Gastrocnemius medialis (tissue), 4 donors: Measurements from ENCODE around the gene HP. TPM values are rescaled to one million over a fixed set of nuclear protein-coding genes. Genes with fewer than 3 reads are reported as not detected.

ENCODE experiments used
- ATAC-seq, 2 donors: fragments of 150-250 bp; one replicate each; pipeline ENCODE4 v1.9.1; 2016
- DNase-seq, 2 donors: peaks; one replicate each; pipeline ENCODE4 v3.0.0-alpha.2; 2019
- H3K27ac ChIP-seq, 4 donors: fragments of 200-600 bp; sonication (generic); 1 replicate in 1 of 4; 2 replicates in 3 of 4; pipeline ENCODE4 v1.5.1; 2016 to 2018; ENCODE audit warnings: mild to moderate bottlenecking in 2 of 4, moderate library complexity in 1 of 4
- H3K27me3 ChIP-seq, 3 donors: fragments of 200-600 bp; sonication (generic) in 2 of 3; 1 replicate in 1 of 3; 2 replicates in 2 of 3; pipeline versions ENCODE4 v1.5.1 to v1.6.0; 2016 to 2019; ENCODE audit warnings: mild to moderate bottlenecking in 1 of 3, moderate library complexity in 1 of 3
- H3K36me3 ChIP-seq, 2 donors: fragments of 200-600 bp; sonication (generic) in 1 of 2; one replicate each; pipeline ENCODE4 v1.5.1; 2017 to 2018
- H3K4me1 ChIP-seq, 2 donors: fragments of 200-600 bp; sonication (generic) in 1 of 2; one replicate each; pipeline ENCODE4 v1.5.1; 2016 to 2017; ENCODE audit warnings: mild to moderate bottlenecking in 2 of 2
- H3K4me3 ChIP-seq, 4 donors: fragments of 200-600 bp; sonication (generic) in 3 of 4; 1 replicate in 1 of 4; 2 replicates in 3 of 4; pipeline ENCODE4 v1.5.1; 2016 to 2019; ENCODE audit warnings: mild to moderate bottlenecking in 2 of 4
- H3K9me3 ChIP-seq, 3 donors: fragments of 200-600 bp; sonication (generic) in 2 of 3; 1 replicate in 1 of 3; 2 replicates in 2 of 3; pipeline ENCODE4 v1.5.1; 2016 to 2019
- POLR2A ChIP-seq, 2 donors: fragments of 450-650 bp; IDR thresholded peaks; one replicate each; pipeline ENCODE4 v1.6.1; 2017; ENCODE audit warnings: antibody characterized with exemption in 2 of 2, mild to moderate bottlenecking in 2 of 2, moderate library complexity in 2 of 2
- in situ Hi-C, 4 donors: fragments of 200-750 bp; cut with MboI; loops; one replicate each; pipeline versions ENCODE4 v1.15.0 to v1.8.0; 2017; ENCODE audit warnings: low sequenced_read_pairs in 4 of 4
- intact Hi-C: fragments of 100-400 bp; cut with DNase I; formaldehyde crosslinking; loops from one replicate; pipeline ENCODE4 v1.15.1; 2023; ENCODE audit warnings: low total_unique reads
- total RNA-seq, 4 donors: library from RNA; depleted of rRNA; stranded (reverse); fragments of >200 nt; gene quantifications; one replicate each; pipeline versions ENCODE4 v1.1.0 to v1.2.3, GENCODE V29; 2016
- TF ChIP-seq, protein P1 (sequence below), 5 experiments: fragments of 450-650 bp in 3 of 5; fragments of 200-600 bp in 2 of 5; sonication (generic) in 2 of 5; IDR thresholded peaks in 4 of 5; conservative IDR thresholded peaks in 1 of 5; 1 replicate in 4 of 5; 2 replicates in 1 of 5; pipeline ENCODE4 v1.5.1; 2016 to 2019; ENCODE audit warnings: antibody characterized with exemption in 5 of 5, mild to moderate bottlenecking in 3 of 5, moderate library complexity in 3 of 5

The HP gene
- total RNA-seq, 4 donors from 2014 or later: 1.5 to 206 (median 63.7) TPM; not detected in 1

DNA sequence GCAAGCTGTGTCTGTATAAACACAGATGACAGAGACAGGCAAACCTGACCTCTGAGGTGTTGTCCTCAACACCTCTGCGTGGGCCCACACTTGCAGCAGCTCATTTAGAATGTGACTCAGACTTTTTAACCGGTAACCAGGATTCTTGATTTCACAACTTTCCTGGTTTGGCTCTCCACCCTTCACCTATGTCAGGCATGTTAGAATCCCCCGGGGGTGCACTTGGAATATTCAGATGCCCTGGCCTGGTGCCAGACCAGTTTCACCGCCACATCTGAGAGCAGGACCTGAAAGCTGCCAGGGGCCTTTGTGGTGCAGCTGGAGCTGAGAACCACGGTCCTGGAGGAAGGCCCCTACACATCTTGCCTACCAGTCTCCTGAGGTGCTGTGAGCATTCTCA is 40.9 kb upstream of the HP start:
- H3K27ac ChIP-seq: peak overlapping the region; percentile 39 to 73 (median 68)
- H3K4me3 ChIP-seq: no peak overlapping the region
- H3K27me3 ChIP-seq: no peaks in the 10 kb centered on the region
- DNase-seq (peak in 1 of 2 donors; percentile 66), ATAC-seq (peak; percentile 14 to 61)
- H3K9me3 ChIP-seq: no peaks in the 10 kb centered on the region
- in situ Hi-C loops: loop anchor here in 3 of 4 donors (10.0 kb wide), 1 partner anchor 81 kb away; the partner anchor contains the start of genes DHX38 (in 3 of the 3) and TXNL4B (in 3 of the 3)
- TF ChIP-seq POLR2A (IDR thresholded peaks at IDR 0.05): no peak
- TF ChIP-seq, protein P1, sequence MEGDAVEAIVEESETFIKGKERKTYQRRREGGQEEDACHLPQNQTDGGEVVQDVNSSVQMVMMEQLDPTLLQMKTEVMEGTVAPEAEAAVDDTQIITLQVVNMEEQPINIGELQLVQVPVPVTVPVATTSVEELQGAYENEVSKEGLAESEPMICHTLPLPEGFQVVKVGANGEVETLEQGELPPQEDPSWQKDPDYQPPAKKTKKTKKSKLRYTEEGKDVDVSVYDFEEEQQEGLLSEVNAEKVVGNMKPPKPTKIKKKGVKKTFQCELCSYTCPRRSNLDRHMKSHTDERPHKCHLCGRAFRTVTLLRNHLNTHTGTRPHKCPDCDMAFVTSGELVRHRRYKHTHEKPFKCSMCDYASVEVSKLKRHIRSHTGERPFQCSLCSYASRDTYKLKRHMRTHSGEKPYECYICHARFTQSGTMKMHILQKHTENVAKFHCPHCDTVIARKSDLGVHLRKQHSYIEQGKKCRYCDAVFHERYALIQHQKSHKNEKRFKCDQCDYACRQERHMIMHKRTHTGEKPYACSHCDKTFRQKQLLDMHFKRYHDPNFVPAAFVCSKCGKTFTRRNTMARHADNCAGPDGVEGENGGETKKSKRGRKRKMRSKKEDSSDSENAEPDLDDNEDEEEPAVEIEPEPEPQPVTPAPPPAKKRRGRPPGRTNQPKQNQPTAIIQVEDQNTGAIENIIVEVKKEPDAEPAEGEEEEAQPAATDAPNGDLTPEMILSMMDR (IDR thresholded peaks at IDR 0.05 in 4 of 5, conservative IDR thresholded peaks at IDR 0.05 in 1 of 5): no peak
- H3K4me1 ChIP-seq: peaks cover 22 to 23% of the 10 kb centered on the region in 2 donors
- intact Hi-C loops: no loop called here
- H3K36me3 ChIP-seq: peaks cover 0 to 6% of the 10 kb centered on the region in 2 donors

DNA sequence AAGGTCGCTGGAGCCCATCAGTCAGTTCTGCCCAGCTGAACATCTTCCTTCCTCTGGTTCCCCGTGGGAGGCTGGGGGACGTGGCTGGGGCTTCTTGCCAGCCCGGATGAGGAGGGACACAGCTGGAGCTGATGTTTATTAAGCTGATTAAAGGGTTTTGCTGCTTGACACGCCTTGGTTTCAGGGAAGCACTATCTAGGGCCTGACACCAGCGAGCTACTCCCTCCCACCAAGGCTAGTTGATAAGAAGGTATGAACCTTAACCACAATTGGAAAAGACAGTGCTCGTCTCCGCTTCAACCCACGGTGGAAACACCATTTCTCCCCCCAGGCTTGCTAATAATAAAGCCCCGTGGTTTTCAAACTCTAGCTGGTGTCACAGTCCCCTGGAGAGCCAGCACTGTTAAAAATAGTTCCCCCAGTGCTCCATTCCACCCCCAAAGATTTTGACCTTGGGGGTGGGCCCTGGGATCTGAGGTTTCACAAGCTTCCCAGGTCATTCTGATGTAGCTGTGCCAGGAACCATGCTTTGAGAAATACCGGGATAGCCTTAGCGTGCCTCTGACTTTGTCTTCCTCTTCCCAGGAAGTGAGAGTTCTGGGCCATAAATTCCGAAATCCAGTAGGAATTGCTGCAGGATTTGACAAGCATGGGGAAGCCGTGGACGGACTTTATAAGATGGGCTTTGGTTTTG is 40.3 kb upstream of the HP start:
- TF ChIP-seq POLR2A (IDR thresholded peaks at IDR 0.05): no peak
- TF ChIP-seq, protein P1 (IDR thresholded peaks at IDR 0.05 in 4 of 5, conservative IDR thresholded peaks at IDR 0.05 in 1 of 5): no peak

DNA sequence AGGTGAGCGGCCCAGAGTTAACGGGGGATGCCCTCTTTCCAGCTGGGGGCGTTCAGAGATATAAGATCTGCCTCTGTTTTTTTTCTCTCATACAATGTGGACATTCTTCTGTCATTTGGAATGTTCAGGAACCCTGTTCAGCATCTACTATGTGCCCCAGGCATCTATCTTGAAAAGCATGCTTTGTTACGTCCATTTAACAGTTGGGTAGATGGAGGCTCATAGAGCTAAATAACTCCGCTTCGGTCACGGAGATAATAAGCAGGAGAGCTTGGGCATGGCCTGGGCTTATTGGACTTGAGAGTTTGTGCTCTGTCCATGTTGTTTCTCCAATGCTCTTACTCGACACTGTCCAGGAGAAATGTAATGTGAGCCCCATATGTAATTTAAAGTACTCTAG is 39.6 kb upstream of the HP start:
- Histone ChIP-seq H3K4me1 (peaks cover 22 to 23% of the 10 kb centered on the region in 2 donors), H3K4me3 (no peak overlapping the region), H3K27me3 (no peaks in the 10 kb centered on the region), H3K9me3 (no peaks in the 10 kb centered on the region), H3K27ac (peak overlapping the region; percentile 39 to 73 (median 68)), H3K36me3 (peaks cover 0 to 8% of the 10 kb centered on the region in 2 donors)
- intact Hi-C loops: no loop called here
- no peak for ATAC-seq
- DNase-seq: no peak
- in situ Hi-C loops: loop anchor here in 3 of 4 donors (10.0 kb wide), 1 partner anchor 80 kb away; the partner anchor contains the start of genes DHX38 (in 3 of the 3) and TXNL4B (in 3 of the 3)
- TF ChIP-seq, protein P1 (IDR thresholded peaks at IDR 0.05 in 4 of 5, conservative IDR thresholded peaks at IDR 0.05 in 1 of 5): no peak
- TF ChIP-seq POLR2A (IDR thresholded peaks at IDR 0.05): no peak

More for the DNA sequence above, 40.3 kb upstream of the HP start:
- peaks cover 0 to 8% of the 10 kb centered on the region in 2 donors for H3K36me3 ChIP-seq
- H3K4me1 ChIP-seq: peaks cover 22 to 23% of the 10 kb centered on the region in 2 donors
- DNase-seq (no peak), ATAC-seq (no peak)
- peak overlapping the region; percentile 39 to 73 (median 68) for H3K27ac ChIP-seq
- intact Hi-C loops: no loop called here
- in situ Hi-C loops: loop anchor here in 3 of 4 donors (10.0 kb wide), 1 partner anchor 81 kb away; the partner anchor contains the start of genes DHX38 (in 3 of the 3) and TXNL4B (in 3 of the 3)
- no peak overlapping the region for H3K4me3 ChIP-seq
- H3K27me3 ChIP-seq: no peaks in the 10 kb centered on the region
- H3K9me3 ChIP-seq: no peaks in the 10 kb centered on the region

DNA sequence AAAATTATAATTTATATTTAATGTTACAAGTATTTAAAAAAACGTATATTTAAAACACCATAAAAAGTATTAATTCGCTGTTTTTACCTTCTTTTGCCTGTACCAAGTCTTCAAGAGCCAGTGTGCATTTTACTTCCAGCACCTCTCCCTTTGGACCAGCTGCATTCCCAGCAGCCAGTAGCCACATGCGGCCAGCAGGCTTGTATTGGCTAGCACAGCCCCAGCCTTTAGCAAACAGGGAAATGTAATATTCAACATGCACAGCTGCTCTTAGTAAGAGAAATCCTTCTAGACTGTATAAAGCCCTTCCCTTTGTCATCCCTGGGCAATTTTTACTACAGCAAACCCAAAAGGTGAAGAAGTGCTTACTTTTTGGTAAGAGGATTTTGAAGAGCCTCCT is 39.2 kb upstream of the HP start:
- DNase-seq: no peak
- H3K27me3 ChIP-seq: no peaks in the 10 kb centered on the region
- no peak for ATAC-seq
- no peak overlapping the region for H3K4me3 ChIP-seq
- no peaks in the 10 kb centered on the region for H3K9me3 ChIP-seq
- in situ Hi-C loops (loop anchor here in 3 of 4 donors (10.0 kb wide), 1 partner anchor 80 kb away; the partner anchor contains the start of genes DHX38 (in 3 of the 3) and TXNL4B (in 3 of the 3)), intact Hi-C loops (no loop called here)
- TF ChIP-seq, protein P1 (IDR thresholded peaks at IDR 0.05 in 4 of 5, conservative IDR thresholded peaks at IDR 0.05 in 1 of 5): no peak
- peak overlapping the region; percentile 1 to 73 (median 68) for H3K27ac ChIP-seq
- peaks cover 0 to 8% of the 10 kb centered on the region in 2 donors for H3K36me3 ChIP-seq
- peaks cover 22 to 23% of the 10 kb centered on the region in 2 donors for H3K4me1 ChIP-seq
